Measurements from ENCODE around the gene PIGBOS1. TPM values are rescaled to one million over a fixed set of nuclear protein-coding genes. Genes with fewer than 3 reads are reported as not detected.

PIGBOS1 gene
- total RNA-seq, 1 donor from 2014 or later, result 6.4 TPM

GRCh38 chr15:55349282-55349681 is 30.4 kb upstream of the PIGBOS1 start:
- Histone ChIP-seq H3K27ac (no peak overlapping the region), H3K27me3 (no peaks in the 10 kb centered on the region), H3K4me3 (no peak overlapping the region), H3K4me1 (peaks cover 4% of the 10 kb centered on the region), H3K9me3 (no peaks in the 10 kb centered on the region), H3K36me3 (peaks cover 0 to 8% of the 10 kb centered on the region in 2 donors)
- intact Hi-C loops (cut with DNase I), result no loop called here
- TF ChIP-seq POLR2AphosphoS5 (IDR thresholded peaks at IDR 0.05; ENCODE audit: insufficient read depth in 1 of 2, low read depth in 1 of 2), result no peak
- no peak for TF ChIP-seq CTCF (IDR thresholded peaks at IDR 0.05)
- TF ChIP-seq POLR2A (IDR thresholded peaks at IDR 0.05), result no peak
- DNase-seq (ENCODE audit: extremely low spot score in 2 of 2), result no peak

- H3K27ac ChIP-seq, result no peak overlapping the region
- no peak for TF ChIP-seq POLR2A (IDR thresholded peaks at IDR 0.05)
- no peak for TF ChIP-seq CTCF (IDR thresholded peaks at IDR 0.05)
- TF ChIP-seq POLR2AphosphoS5 (IDR thresholded peaks at IDR 0.05; ENCODE audit: insufficient read depth in 1 of 2, low read depth in 1 of 2), result no peak
- H3K36me3 ChIP-seq, result peaks cover 0 to 8% of the 10 kb centered on the region in 2 donors
- intact Hi-C loops (cut with DNase I), result no loop called here
- no peaks in the 10 kb centered on the region for H3K9me3 ChIP-seq
- H3K4me1 ChIP-seq, result peaks cover 13% of the 10 kb centered on the region
- H3K27me3 ChIP-seq, result no peaks in the 10 kb centered on the region
- no peak overlapping the region for H3K4me3 ChIP-seq
- no peak for DNase-seq (ENCODE audit: extremely low spot score in 2 of 2)
Observed at GRCh38 chr15:55348281-55348778, 29.4 kb upstream of the PIGBOS1 start.

DNA sequence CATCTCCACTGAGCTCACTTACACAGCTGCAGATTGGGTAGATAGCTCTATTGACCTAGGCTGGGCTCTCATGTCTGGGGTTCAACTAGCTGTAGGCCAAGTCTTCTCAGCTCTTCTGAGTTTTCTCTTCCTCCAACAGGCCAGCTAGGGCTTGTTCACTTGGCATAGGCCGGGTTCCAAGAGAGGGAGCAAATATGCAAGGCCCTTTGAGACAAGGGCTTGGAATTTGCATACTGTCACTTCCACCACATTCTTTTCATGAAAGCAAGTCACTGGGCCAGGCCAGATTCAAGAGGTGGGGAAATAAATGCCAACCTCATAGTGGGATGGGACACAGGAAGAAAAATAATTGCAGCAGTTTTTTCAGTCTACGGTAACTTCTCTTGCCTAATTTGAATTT is 25.3 kb upstream of the PIGBOS1 start:
- Histone ChIP-seq H3K4me1 (peaks cover 13% of the 10 kb centered on the region), H3K36me3 (peaks cover 0 to 8% of the 10 kb centered on the region in 2 donors), H3K4me3 (no peak overlapping the region), H3K27ac (peak overlapping the region; percentile 10), H3K27me3 (no peaks in the 10 kb centered on the region), H3K9me3 (no peaks in the 10 kb centered on the region)
- intact Hi-C loops (cut with DNase I), result no loop called here
- no peak for TF ChIP-seq POLR2AphosphoS5 (IDR thresholded peaks at IDR 0.05; ENCODE audit: insufficient read depth in 1 of 2, low read depth in 1 of 2)
- no peak for TF ChIP-seq POLR2A (IDR thresholded peaks at IDR 0.05)
- no peak for TF ChIP-seq CTCF (IDR thresholded peaks at IDR 0.05)
- DNase-seq (ENCODE audit: extremely low spot score in 2 of 2), result no peak

GRCh38 chr15:55343168-55343567 is 24.2 kb upstream of the PIGBOS1 start:
- no peak overlapping the region for H3K27ac ChIP-seq
- H3K27me3 ChIP-seq, result no peaks in the 10 kb centered on the region
- H3K36me3 ChIP-seq, result peaks cover 0 to 2% of the 10 kb centered on the region in 2 donors
- H3K4me1 ChIP-seq, result peaks cover 13% of the 10 kb centered on the region
- intact Hi-C loops (cut with DNase I), result no loop called here
- no peak for TF ChIP-seq POLR2A (IDR thresholded peaks at IDR 0.05)
- H3K9me3 ChIP-seq, result no peaks in the 10 kb centered on the region
- no peak overlapping the region for H3K4me3 ChIP-seq
- no peak for DNase-seq (ENCODE audit: extremely low spot score in 2 of 2)

GRCh38 chr15:55337160-55337559 is 18.2 kb upstream of the PIGBOS1 start:
- Histone ChIP-seq H3K4me1 (no peaks in the 10 kb centered on the region), H3K4me3 (no peak overlapping the region), H3K27ac (no peak overlapping the region), H3K9me3 (no peaks in the 10 kb centered on the region), H3K36me3 (peaks cover 0 to 5% of the 10 kb centered on the region in 2 donors), H3K27me3 (no peaks in the 10 kb centered on the region)
- TF ChIP-seq CTCF (IDR thresholded peaks at IDR 0.05) (no peak), POLR2A (IDR thresholded peaks at IDR 0.05) (no peak)
- intact Hi-C loops (cut with DNase I), result no loop called here
- DNase-seq (ENCODE audit: extremely low spot score in 2 of 2), result no peak
